ENCODE data around the gene UPB1. TPM values are rescaled to one million over a fixed set of nuclear protein-coding genes. Genes with fewer than 3 reads are reported as not detected.

The UPB1 gene
- under 1 TPM; 0.07 to 0.82 (median 0.19) TPM for total RNA-seq
- under 1 TPM; 0.11 to 0.21 (median 0.18) TPM for polyA plus RNA-seq
- long read RNA-seq, donor 1, result 0 reads
- long read RNA-seq, donor 2, partial matches to known transcripts, result 0 of 2 reads
- long read RNA-seq, donor 2, other reads (novel, unspliced or antisense), result 2 of 2 reads

DNA sequence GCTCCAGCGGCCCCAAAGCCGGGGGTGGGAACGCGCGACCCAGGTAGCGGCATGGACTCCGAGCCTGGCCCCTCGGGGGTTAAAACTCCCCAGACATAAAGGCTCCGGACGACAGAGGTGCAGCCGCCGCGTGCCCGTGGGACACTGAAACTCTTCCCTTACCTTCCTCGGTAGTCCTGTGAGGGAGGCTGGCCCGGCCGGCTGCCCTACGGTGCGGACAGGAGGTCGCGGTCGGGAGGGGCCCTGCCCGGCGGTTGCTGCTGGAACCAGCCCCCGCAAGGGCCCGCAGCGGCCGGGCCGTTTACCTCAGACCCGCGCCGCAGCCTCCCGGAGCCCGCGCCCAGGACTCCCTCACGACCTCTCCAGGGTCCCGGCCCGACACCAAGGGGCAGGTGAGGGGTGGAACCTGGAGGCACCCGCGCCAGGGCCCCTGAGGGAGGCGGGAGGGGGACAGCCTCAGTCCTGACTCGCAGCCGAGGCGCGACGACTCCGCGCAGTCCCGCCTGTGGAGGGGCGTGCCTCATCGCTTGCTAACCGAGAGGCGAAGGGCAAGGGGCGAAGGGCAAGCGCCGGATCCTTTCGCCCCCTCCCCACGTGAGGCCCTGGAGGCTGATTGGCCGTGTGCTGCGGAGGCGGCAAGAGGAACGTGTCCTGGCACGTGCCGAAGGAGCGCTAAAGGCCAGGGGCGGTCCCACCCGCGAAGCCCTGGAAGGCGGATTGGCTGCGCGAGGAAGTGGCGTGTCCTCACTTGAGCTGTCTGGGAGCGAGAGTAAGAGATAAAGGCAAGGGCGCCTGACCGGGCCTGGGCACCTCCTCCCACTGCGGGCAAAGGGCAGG is at the start of gene UPB1:
Gene UPB1 (plus strand): TSS at position 805 of the 837 bp plus-strand sequence. CDS start 72 bp downstream, outside the sequence.
- Histone ChIP-seq H3K36me3 (ENCODE audit: insufficient read depth in 1 of 2, low read depth in 1 of 2) (no peaks in the 10 kb centered on the region), H3K9me3 (no peaks in the 10 kb centered on the region), H3K27me3 (ENCODE audit: insufficient read depth in 3 of 3, low read length in 2 of 3) (peaks cover 0 to 21% (median 14%) of the 10 kb centered on the region in 3 donors), H3K4me1 (peaks cover 3% of the 10 kb centered on the region), H3K27ac (no peak within 1 kb of the TSS), H3K4me3 (peak within 1 kb of the TSS; percentile 50)
- ATAC-seq (peak; percentile 30 to 61 (median 35)), DNase-seq (no peak)
- TF ChIP-seq, protein P1, sequence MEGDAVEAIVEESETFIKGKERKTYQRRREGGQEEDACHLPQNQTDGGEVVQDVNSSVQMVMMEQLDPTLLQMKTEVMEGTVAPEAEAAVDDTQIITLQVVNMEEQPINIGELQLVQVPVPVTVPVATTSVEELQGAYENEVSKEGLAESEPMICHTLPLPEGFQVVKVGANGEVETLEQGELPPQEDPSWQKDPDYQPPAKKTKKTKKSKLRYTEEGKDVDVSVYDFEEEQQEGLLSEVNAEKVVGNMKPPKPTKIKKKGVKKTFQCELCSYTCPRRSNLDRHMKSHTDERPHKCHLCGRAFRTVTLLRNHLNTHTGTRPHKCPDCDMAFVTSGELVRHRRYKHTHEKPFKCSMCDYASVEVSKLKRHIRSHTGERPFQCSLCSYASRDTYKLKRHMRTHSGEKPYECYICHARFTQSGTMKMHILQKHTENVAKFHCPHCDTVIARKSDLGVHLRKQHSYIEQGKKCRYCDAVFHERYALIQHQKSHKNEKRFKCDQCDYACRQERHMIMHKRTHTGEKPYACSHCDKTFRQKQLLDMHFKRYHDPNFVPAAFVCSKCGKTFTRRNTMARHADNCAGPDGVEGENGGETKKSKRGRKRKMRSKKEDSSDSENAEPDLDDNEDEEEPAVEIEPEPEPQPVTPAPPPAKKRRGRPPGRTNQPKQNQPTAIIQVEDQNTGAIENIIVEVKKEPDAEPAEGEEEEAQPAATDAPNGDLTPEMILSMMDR (IDR thresholded peaks at IDR 0.05), result no peak
- WGBS, 3 donors, result 29 to 42% (median 31%) methylated on average over 53 to 76 of the region's 76 CpGs
- intact Hi-C loops (cut with DNase I), result no loop called here

DNA sequence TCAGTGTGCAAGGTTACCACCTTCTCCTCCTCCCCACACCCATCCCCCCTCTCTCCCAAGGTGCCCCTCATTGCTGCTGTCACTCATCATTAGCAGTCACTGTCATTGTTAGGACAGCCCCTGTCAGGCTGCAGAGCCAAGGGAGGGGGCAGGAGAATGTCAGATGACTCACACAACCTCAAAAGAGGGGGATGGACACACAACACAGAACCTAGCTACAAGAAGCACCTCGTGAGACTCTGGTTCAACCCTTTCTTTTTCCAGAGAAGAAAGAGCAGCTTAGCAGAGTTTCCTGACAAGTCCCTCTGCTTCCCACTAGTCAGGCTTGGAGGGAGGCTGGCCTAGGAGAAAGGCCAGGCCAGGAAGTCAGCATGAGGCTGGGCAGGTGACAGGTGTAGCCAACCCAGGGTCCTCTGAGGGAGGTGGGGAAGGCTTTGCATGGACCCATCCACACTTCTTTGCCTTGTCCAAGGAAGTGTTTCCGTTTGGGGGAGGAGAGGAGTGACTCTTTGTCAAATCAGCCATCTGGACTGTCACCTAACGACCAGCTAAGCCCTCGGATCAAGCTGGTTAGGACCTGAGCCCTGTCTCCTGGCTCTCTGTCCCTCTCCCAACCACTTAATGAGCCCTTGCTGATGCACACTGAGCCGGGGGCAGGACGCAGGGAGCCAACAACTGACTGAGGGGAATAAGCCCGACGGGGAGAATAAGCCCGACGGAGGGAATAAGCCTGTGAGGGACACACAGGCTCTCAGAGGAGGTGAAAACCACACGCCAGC is 49.5 kb upstream of the UPB1 start:
- no peak for ATAC-seq
- DNase-seq, result no peak
- peaks cover 2% of the 10 kb centered on the region for H3K4me1 ChIP-seq

DNA sequence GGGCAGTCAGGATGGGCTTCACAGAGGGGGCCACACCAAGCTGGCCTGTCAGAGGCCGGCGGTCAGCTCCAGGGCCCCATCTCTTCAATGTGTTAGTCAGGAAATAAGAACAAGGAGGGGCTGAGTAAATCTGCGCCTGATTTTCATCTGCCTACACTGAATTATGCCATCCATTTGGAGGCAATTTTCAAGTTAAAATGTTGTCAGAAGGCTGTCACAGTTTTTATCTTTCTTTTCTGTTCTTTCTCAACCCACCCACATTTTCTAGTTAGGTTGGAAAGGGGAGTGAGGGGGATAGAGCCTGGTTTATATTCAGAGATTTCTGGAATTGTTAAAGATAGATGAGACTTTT is 48.9 kb upstream of the UPB1 start:
- Histone ChIP-seq H3K9me3 (no peaks in the 10 kb centered on the region), H3K36me3 (ENCODE audit: insufficient read depth in 1 of 2, low read depth in 1 of 2) (no peaks in the 10 kb centered on the region), H3K4me3 (no peak overlapping the region), H3K4me1 (no peaks in the 10 kb centered on the region), H3K27me3 (ENCODE audit: insufficient read depth in 3 of 3, low read length in 2 of 3) (no peaks in the 10 kb centered on the region), H3K27ac (no peak overlapping the region)
- TF ChIP-seq, protein P1 (IDR thresholded peaks at IDR 0.05), result no peak
- WGBS, 3 donors, result 93 to 100% (median 95%) methylated on average over 3 of the region's 3 CpGs
- no peak for ATAC-seq
- DNase-seq, result no peak
- intact Hi-C loops (cut with DNase I), result no loop called here

More for the DNA sequence above, 49.5 kb upstream of the UPB1 start:
- H3K36me3 ChIP-seq (ENCODE audit: insufficient read depth in 1 of 2, low read depth in 1 of 2), result no peaks in the 10 kb centered on the region
- no peak overlapping the region for H3K4me3 ChIP-seq
- 68 to 76% (median 71%) methylated on average over 11 of the region's 11 CpGs for WGBS, 3 donors
- TF ChIP-seq, protein P1 (IDR thresholded peaks at IDR 0.05), result no peak
- H3K27ac ChIP-seq, result no peak overlapping the region
- no peaks in the 10 kb centered on the region for H3K9me3 ChIP-seq
- H3K27me3 ChIP-seq (ENCODE audit: insufficient read depth in 3 of 3, low read length in 2 of 3), result no peaks in the 10 kb centered on the region
- intact Hi-C loops (cut with DNase I), result no loop called here

DNA sequence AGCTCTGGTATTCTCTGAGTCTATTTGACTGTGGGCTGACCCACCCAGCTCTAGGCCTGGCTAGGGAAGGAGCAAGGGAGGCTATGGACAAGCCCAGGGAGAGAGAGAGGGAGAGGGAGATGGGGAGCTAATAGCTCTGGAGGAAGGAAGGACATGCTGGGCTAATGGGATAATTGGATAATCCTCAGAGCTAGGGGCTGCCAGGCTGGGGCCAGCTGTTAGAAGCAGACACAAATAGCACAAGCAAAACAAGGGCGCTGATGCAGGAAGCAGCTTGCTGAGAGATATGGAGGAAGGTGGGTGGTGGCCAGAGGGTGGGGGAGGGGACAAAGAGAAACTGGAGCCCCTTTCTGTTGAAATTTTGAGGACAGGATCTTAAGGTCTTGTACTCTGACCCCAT is 44.5 kb upstream of the UPB1 start:
- Histone ChIP-seq H3K27me3 (ENCODE audit: insufficient read depth in 3 of 3, low read length in 2 of 3) (no peaks in the 10 kb centered on the region), H3K27ac (no peak overlapping the region), H3K4me1 (no peaks in the 10 kb centered on the region), H3K9me3 (no peaks in the 10 kb centered on the region), H3K36me3 (ENCODE audit: insufficient read depth in 1 of 2, low read depth in 1 of 2) (no peaks in the 10 kb centered on the region), H3K4me3 (no peak overlapping the region)
- TF ChIP-seq, protein P1 (IDR thresholded peaks at IDR 0.05), result no peak
- 22 to 31% (median 28%) methylated on average over 1 of the region's 1 CpG for WGBS, 3 donors
- no peak for DNase-seq
- ATAC-seq, result no peak
- intact Hi-C loops (cut with DNase I), result no loop called here
